D721Med (cell line): Measurements from ENCODE around the gene CLEC20A.
A peak's percentile ranks its signal among the peaks of the same experiment; 100 is the strongest.

Experiments
- DNase-seq: peaks from one replicate; pipeline ENCODE4 v3.0.0; 2011; ENCODE audit warnings: low spot score; ENCODE audit not compliant: insufficient read length
- FAIRE-seq: peaks from 2 replicates; lab custom pipeline; 2011; peaks lifted over from hg19 to GRCh38; lab: Jason Lieb, UNC
- TF ChIP-seq, protein P1 (sequence below): IDR thresholded peaks from 2 replicates; pipeline ENCODE4 v1.5.1; 2012; ENCODE audit warnings: mild to moderate bottlenecking, control low read depth; ENCODE audit not compliant: insufficient read depth; ENCODE audit errors: missing control alignments

CLEC20A gene

DNA sequence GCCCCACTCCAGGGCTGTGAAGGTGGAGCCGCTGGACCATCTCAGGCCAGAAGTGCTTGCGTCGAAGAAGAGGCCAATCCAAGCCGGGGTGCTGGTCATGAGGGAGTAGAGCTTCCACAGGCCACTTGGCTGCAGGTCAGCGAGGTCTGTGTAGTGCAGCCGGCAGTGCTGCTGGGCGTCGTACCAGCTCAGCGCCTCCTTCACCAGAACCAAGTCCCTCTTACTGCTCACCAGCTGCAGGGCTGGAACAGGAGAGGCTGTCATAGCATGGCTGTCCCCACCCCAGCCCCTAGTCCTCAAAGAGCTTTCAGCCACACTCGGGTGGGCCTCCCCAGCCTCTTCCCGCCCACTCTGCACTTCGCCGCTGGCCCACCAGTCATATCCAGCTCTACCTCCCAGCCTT is 2.2 kb downstream of the CLEC20A start:
- peak; percentile 13 for DNase-seq
- TF ChIP-seq, protein P1, sequence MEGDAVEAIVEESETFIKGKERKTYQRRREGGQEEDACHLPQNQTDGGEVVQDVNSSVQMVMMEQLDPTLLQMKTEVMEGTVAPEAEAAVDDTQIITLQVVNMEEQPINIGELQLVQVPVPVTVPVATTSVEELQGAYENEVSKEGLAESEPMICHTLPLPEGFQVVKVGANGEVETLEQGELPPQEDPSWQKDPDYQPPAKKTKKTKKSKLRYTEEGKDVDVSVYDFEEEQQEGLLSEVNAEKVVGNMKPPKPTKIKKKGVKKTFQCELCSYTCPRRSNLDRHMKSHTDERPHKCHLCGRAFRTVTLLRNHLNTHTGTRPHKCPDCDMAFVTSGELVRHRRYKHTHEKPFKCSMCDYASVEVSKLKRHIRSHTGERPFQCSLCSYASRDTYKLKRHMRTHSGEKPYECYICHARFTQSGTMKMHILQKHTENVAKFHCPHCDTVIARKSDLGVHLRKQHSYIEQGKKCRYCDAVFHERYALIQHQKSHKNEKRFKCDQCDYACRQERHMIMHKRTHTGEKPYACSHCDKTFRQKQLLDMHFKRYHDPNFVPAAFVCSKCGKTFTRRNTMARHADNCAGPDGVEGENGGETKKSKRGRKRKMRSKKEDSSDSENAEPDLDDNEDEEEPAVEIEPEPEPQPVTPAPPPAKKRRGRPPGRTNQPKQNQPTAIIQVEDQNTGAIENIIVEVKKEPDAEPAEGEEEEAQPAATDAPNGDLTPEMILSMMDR = no peak
- no peak for FAIRE-seq

DNA sequence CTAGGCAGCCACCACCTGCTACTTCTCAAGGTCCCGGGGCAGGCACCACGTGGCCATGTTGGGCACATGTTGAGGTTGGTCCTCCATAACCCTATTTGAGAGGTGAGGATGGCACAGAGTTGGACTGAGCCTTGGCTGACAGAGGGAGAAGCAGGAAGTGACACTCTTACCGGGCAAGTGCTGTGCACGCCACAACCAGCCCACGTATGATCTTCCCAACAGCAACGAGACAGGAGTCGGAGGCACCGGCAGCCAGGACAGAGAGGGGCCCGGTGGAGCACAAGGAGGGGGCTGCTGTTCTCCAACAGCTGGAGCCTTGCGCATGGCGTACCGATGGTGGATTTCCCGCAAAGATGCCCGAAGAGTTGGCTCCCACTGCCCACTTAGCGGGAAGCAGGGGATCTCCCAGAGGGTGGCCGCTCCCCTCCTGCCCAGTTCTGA is 3.4 kb downstream of the CLEC20A start:
- FAIRE-seq (no peak), DNase-seq (no peak)
- TF ChIP-seq, protein P1 = no peak

DNA sequence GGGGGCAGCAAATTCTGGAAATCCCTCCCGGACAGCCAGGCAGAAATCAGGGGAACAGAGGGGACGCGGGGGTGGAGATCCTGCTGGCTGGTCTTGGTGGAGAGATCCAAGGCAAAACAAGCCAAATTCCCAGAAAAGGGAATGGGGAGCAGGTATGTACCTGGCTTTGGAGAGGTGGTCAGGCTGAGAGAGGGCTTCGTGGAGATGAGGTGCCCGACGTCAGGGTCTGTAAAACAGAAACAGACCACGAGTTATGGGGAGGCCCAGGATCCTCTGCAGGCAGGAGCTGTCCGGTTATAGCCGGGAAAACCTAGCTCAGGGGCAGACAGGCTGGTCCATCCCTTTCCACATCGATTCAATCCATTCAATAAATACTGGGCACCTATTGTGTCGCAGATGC is 4.4 kb downstream of the CLEC20A start:
- FAIRE-seq (no peak), DNase-seq (no peak)
- TF ChIP-seq, protein P1 = no peak

DNA sequence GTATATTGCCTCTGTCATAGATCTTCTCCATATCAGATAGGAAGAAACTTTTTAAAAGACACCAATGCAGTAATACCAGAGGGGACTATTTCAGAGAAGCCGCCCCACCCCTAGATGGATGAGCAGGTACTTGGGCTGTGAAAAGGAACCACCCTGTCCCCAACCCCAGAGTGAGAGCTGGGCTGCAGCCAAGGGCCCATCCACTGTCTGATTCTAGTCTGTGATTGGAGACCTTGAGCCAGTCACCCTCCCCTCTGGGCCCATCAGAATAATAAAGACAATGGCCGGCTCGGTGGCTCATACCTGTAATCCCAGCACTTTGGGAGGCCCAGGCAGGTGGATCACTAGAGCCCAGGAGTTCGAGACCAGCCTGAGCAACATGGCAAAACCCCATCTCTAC is 5.0 kb downstream of the CLEC20A start:
- no peak for FAIRE-seq
- TF ChIP-seq, protein P1 = no peak
- no peak for DNase-seq

DNA sequence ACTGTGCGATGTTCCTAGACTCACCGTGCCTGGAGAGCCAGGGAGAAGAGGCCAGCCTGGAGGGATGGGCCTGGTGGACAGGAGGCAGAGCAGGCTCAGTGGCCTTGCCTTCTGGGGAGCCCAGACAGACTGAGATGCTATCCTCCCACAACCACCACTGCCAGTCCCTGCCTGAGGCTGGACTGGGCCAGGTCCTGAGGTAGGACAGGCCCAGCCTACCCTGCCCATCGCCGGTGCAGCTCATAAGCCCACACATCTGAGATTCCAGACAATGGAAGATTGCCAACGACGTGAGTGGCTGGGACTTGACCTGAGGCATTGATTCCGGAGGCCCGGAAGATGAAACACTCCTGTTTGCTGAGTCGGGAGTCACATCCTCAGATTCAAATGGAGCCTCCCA is 5.8 kb downstream of the CLEC20A start:
- TF ChIP-seq, protein P1 = no peak
- FAIRE-seq (no peak), DNase-seq (no peak)

DNA sequence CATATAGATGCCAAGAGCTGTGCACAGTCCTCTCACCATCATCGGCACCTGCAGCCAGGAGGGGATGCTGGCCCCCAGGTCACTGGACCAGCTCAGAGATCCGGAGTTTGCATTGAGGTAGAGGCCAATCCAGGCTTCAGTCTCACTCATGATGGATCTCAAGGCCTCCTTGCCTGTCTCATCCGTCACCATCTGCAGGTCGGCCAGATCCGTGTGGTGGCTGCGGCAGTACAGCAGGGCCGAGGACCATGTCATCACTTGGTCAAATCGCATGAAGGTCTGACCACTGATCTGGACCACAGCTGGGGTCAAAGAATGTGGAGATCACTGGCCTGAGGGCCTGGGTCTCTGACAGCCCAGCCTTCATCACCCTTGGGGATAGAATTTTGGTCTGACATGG is 6.6 kb downstream of the CLEC20A start:
- TF ChIP-seq, protein P1 = no peak
- FAIRE-seq (no peak), DNase-seq (no peak)

DNA sequence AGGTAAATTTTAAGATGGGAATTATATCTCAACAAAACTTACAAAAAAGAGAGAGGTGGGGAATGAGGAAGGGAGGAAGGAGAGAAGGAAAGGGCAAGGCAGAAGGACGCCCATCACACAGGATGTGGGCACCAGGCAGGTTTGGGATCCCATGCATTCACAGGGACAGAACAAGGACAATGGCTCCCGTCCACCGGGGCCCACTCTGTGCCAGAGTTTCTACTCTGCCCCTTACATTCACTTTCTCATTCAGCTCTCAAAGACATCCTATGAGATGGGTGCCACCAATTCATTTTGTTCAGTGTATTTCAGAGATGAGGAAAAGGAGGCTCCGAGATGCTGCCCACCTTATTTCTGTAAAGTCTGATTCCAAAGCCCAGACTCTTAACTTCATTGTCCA is 7.4 kb downstream of the CLEC20A start:
- DNase-seq = no peak
- TF ChIP-seq, protein P1 = no peak
- FAIRE-seq = no peak
